H9 (cell line): Measurements from ENCODE around the gene PTPRN2. TPM values are rescaled to one million over a fixed set of nuclear protein-coding genes. Genes with fewer than 3 reads are reported as not detected.

Experiments used
- DNase-seq: peaks from one replicate; pipeline ENCODE4 v3.0.0-alpha.2; 2017
- H2AFZ ChIP-seq: one replicate; pipeline ENCODE4 v1.6.1; 2013; ENCODE audit warnings: mild to moderate bottlenecking, low read length, control low read depth, moderate library complexity
- H2AK5ac ChIP-seq: 2 replicates; pipeline ENCODE4 v1.6.1; 2013; ENCODE audit warnings: low read length, control low read depth, mixed read lengths; ENCODE audit not compliant: insufficient read length
- H2BK120ac ChIP-seq: one replicate; pipeline ENCODE4 v1.6.1; 2013; ENCODE audit warnings: low read depth, mild to moderate bottlenecking, low read length, control low read depth, inconsistent platforms; ENCODE audit not compliant: poor library complexity, severe bottlenecking
- H2BK12ac ChIP-seq: 2 replicates; pipeline ENCODE4 v1.6.1; 2013; ENCODE audit warnings: low read length, control low read depth, mixed read lengths, low read depth; ENCODE audit not compliant: insufficient read length
- H2BK15ac ChIP-seq: 2 replicates; pipeline ENCODE4 v1.6.1; 2013; ENCODE audit warnings: low read depth, low read length, control low read depth
- H2BK20ac ChIP-seq: one replicate; pipeline ENCODE4 v1.6.1; 2013; ENCODE audit warnings: low read depth, mild to moderate bottlenecking, low read length, control low read depth, inconsistent platforms; ENCODE audit not compliant: poor library complexity, severe bottlenecking
- H2BK5ac ChIP-seq: 2 replicates; pipeline ENCODE4 v1.6.1; 2013; ENCODE audit warnings: low read length, control low read depth, mixed read lengths; ENCODE audit not compliant: insufficient read length
- H3K14ac ChIP-seq: 2 replicates; pipeline ENCODE4 v1.6.1; 2013; ENCODE audit warnings: low read length, control low read depth; ENCODE audit not compliant: insufficient read depth
- H3K18ac ChIP-seq: 2 replicates; pipeline ENCODE4 v1.6.1; 2013; ENCODE audit warnings: low read depth, mild to moderate bottlenecking, mixed read lengths, low read length, control low read depth; ENCODE audit not compliant: insufficient read length
- H3K23ac ChIP-seq: 2 replicates; pipeline ENCODE4 v1.6.1; 2013; ENCODE audit warnings: low read length, control low read depth, mixed read lengths, low read depth; ENCODE audit not compliant: insufficient read length
- H3K23me2 ChIP-seq: 2 replicates; pipeline ENCODE4 v1.6.1; 2013; ENCODE audit warnings: low read depth, mild to moderate bottlenecking, mixed read lengths, low read length, control low read depth; ENCODE audit not compliant: insufficient read length, poor library complexity, severe bottlenecking
- H3K27ac ChIP-seq: 2 replicates; pipeline ENCODE4 v1.5.1; 2013; ENCODE audit warnings: low read length, control low read depth, mixed read lengths, low read depth; ENCODE audit not compliant: insufficient read length
- H3K27me3 ChIP-seq: 2 replicates; pipeline ENCODE4 v1.6.1; 2013; ENCODE audit warnings: low read length, control low read depth, inconsistent platforms; ENCODE audit not compliant: insufficient read depth
- H3K4ac ChIP-seq: 2 replicates; pipeline ENCODE4 v1.6.1; 2013; ENCODE audit warnings: low read depth, mild to moderate bottlenecking, control low read depth, inconsistent platforms, low read length, moderate library complexity
- H3K4me1 ChIP-seq: 2 replicates; pipeline ENCODE4 v1.6.1; 2013; ENCODE audit warnings: low read length, control low read depth, inconsistent platforms; ENCODE audit not compliant: insufficient read depth
- H3K4me2 ChIP-seq: 2 replicates; pipeline ENCODE4 v1.6.1; 2013; ENCODE audit warnings: low read length, control low read depth, mixed read lengths; ENCODE audit not compliant: insufficient read length, insufficient read depth
- H3K56ac ChIP-seq: 2 replicates; pipeline ENCODE4 v1.6.1; 2013; ENCODE audit warnings: low read depth, mild to moderate bottlenecking, mixed read lengths, low read length, control low read depth; ENCODE audit not compliant: insufficient read length
- H3K79me1 ChIP-seq: 2 replicates; pipeline ENCODE4 v1.6.1; 2013; ENCODE audit warnings: low read depth, mild to moderate bottlenecking, moderate library complexity, low read length, control low read depth, inconsistent platforms; ENCODE audit not compliant: insufficient read depth, poor library complexity, severe bottlenecking
- H3K79me2 ChIP-seq: 2 replicates; pipeline ENCODE4 v1.6.1; 2013; ENCODE audit warnings: low read length, control low read depth, inconsistent platforms; ENCODE audit not compliant: insufficient read depth
- H3K9ac ChIP-seq: 2 replicates; pipeline ENCODE4 v1.6.1; 2013; ENCODE audit warnings: low read length, control low read depth, mixed read lengths; ENCODE audit not compliant: insufficient read length; ENCODE audit errors: extremely low read depth
- H3K9me3 ChIP-seq: one replicate; pipeline ENCODE4 v1.6.1; 2013; ENCODE audit warnings: low read depth, low read length, inconsistent platforms; ENCODE audit not compliant: control insufficient read depth
- H3T11ph ChIP-seq: one replicate; pipeline ENCODE4 v1.6.1; 2013; ENCODE audit warnings: mild to moderate bottlenecking, low read length, control low read depth, inconsistent platforms
- H4K20me1 ChIP-seq: one replicate; pipeline ENCODE4 v1.6.1; 2013; ENCODE audit not compliant: control insufficient read depth, insufficient read length, insufficient read depth
- H4K5ac ChIP-seq: 2 replicates; pipeline ENCODE4 v1.6.1; 2013; ENCODE audit warnings: low read depth, mild to moderate bottlenecking, mixed read lengths, low read length, control low read depth; ENCODE audit not compliant: insufficient read length
- H4K8ac ChIP-seq: replicated peaks from 2 replicates; pipeline ENCODE4 v1.6.1; 2013; ENCODE audit warnings: low read length, control low read depth, mixed read lengths, low read depth; ENCODE audit not compliant: insufficient read length
- H4K91ac ChIP-seq: 2 replicates; pipeline ENCODE4 v1.6.1; 2013; ENCODE audit warnings: low read depth, mild to moderate bottlenecking, moderate library complexity, mixed read lengths, low read length, control low read depth; ENCODE audit not compliant: insufficient read length
- H3K27ac Mint-ChIP-seq, 3 experiments: 2 replicates in 2 of 3; 3 replicates in 1 of 3; pipeline ENCODE4 v1.8.0; 2020 to 2021; ENCODE audit warnings: mixed read lengths in 3 of 3, mild to moderate bottlenecking in 1 of 3, moderate library complexity in 1 of 3
- H3K27me3 Mint-ChIP-seq: 2 replicates; pipeline ENCODE4 v1.8.0; 2021; ENCODE audit warnings: low read depth, mild to moderate bottlenecking, moderate library complexity, mixed read lengths
- H3K36me3 Mint-ChIP-seq, 3 experiments: 2 replicates in 2 of 3; 3 replicates in 1 of 3; pipeline ENCODE4 v1.8.0; 2020 to 2021; ENCODE audit warnings: low read depth in 3 of 3, mixed read lengths in 3 of 3; ENCODE audit not compliant: insufficient read depth in 1 of 3
- H3K4me1 Mint-ChIP-seq, 2 experiments: 2 replicates each; pipeline ENCODE4 v1.8.0; 2020; ENCODE audit warnings: mixed read lengths in 2 of 2
- H3K4me3 Mint-ChIP-seq, 2 experiments: 2 replicates in 1 of 2; 3 replicates in 1 of 2; pipeline ENCODE4 v1.8.0; 2020 to 2021; ENCODE audit warnings: mild to moderate bottlenecking in 2 of 2, mixed read lengths in 2 of 2, moderate library complexity in 1 of 2
- H3K9me3 Mint-ChIP-seq, 2 experiments: 2 replicates in 1 of 2; 3 replicates in 1 of 2; pipeline ENCODE4 v1.8.0; 2020; ENCODE audit warnings: mild to moderate bottlenecking in 2 of 2, mixed read lengths in 2 of 2, moderate library complexity in 1 of 2
- CTCF ChIP-seq: fragments of 200-600 bp; sonication (generic); conservative IDR thresholded peaks from 3 replicates; pipeline ENCODE4 v1.8.0; 2021; ENCODE audit warnings: antibody characterized with exemption, mild to moderate bottlenecking
- WGBS: extraction: QIAGEN DNeasy Blood & Tissue Kit; methylation state at CpG from one replicate; pipeline ENCODE4 v1.1.7; 2013; ENCODE audit warnings: missing lambda C conversion rate, low lambda C conversion rate, mixed read lengths; ENCODE audit not compliant: insufficient read length; ENCODE audit errors: extremely low coverage; 5-methylcytosine and 5-hydroxymethylcytosine counted together
- total RNA-seq: library from RNA; stranded (reverse); gene quantifications from 2 replicates; pipeline ENCODE4 v1.2.1, GENCODE V29; 2021

The PTPRN2 gene
- total RNA-seq, 1 experiment from 2014 or later: 5.2 TPM

- H3K9me3 ChIP-seq: no peaks in the 10 kb centered on the region
- H2BK120ac ChIP-seq: no peak overlapping the region
- H3K4me2 ChIP-seq: no peak overlapping the region
- H3K4me1 ChIP-seq: no peaks in the 10 kb centered on the region
- no peak overlapping the region for H2AFZ ChIP-seq
- H3K14ac ChIP-seq: 0 out of 2 replicates have a peak overlapping the region, but pooled peaks have one; percentile 1
- no peaks in the 10 kb centered on the region for H3K79me2 ChIP-seq
- Mint-ChIP-seq H3K27me3 (peaks cover 96% of the 10 kb centered on the region), H3K4me3 (no peak overlapping the region), H3K4me1 (peaks cover 0 to 6% of the 10 kb centered on the region in 2 experiments; a peak in 2 of 4 replicates), H3K9me3 (peaks cover 23 to 26% of the 10 kb centered on the region in 2 experiments), H3K36me3 (peaks cover 0 to 12% (median 3%) of the 10 kb centered on the region in 3 experiments; a peak in 3 of 7 replicates), H3K27ac (no peak overlapping the region)
- WGBS: no CpG with 5 or more reads among the region's 12 CpGs
- H3K23me2 ChIP-seq: no peaks in the 10 kb centered on the region
- no peak for TF ChIP-seq CTCF
- H3K18ac ChIP-seq: no peak overlapping the region
- no peaks in the 10 kb centered on the region for H3K79me1 ChIP-seq
- no peak overlapping the region for H2BK15ac ChIP-seq
- no peak overlapping the region for H4K91ac ChIP-seq
- H3K23ac ChIP-seq: no peak overlapping the region
- H2AK5ac ChIP-seq: no peak overlapping the region
- no peak overlapping the region for H2BK12ac ChIP-seq
- H3K27me3 ChIP-seq: peaks cover 15% of the 10 kb centered on the region; the same call in 1 of the 2 replicates
- H3K27ac ChIP-seq: no peak overlapping the region
- peak; percentile 20 for DNase-seq
- H3K4ac ChIP-seq: no peak overlapping the region
- peaks cover 2% of the 10 kb centered on the region for H4K20me1 ChIP-seq
- H3K56ac ChIP-seq: no peak overlapping the region
- no peak overlapping the region for H4K8ac ChIP-seq
- H2BK5ac ChIP-seq: no peak overlapping the region
- no peak overlapping the region for H3K9ac ChIP-seq
- no peak overlapping the region for H3T11ph ChIP-seq
- no peak overlapping the region for H2BK20ac ChIP-seq
- no peak overlapping the region for H4K5ac ChIP-seq
These were observed 1084.9 kb downstream of the PTPRN2 start for GRCh38 chr7:157502701-157503111.
